ENCODE results near the gene SPACA7.

Gene SPACA7

DNA sequence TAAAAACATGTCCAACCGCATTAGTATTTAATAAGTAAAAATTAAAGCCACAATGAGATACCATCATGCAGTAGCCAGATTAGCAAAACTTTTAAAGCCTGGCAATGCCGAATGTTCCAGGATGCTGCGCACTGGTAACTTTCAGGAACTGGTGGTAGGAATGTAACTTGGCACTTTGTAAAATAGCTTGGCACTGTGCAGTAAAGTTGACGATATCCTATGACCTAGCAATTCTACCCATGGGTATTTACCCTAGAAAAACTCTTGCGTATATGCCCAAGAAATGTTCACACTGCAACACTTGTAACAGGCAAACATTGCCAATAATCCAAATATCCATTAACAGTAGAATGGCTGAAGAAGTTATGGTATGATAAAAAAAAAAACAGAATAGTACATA is 97.7 kb downstream of the SPACA7 start:
- H3K4me3 ChIP-seq (IDR thresholded peaks at IDR 0.05; ENCODE audit: insufficient read depth, low read depth, low read length), result no peak overlapping the region
- no peak overlapping the region for H3K9ac ChIP-seq
- H4K20me1 ChIP-seq (ENCODE audit: insufficient read depth), result no peaks in the 10 kb centered on the region
- no peaks in the 10 kb centered on the region for H3K79me2 ChIP-seq (ENCODE audit: insufficient read depth, low read depth)
- H3K4me1 ChIP-seq (ENCODE audit: low read depth, poor library complexity, severe bottlenecking), result no peaks in the 10 kb centered on the region
- no peak overlapping the region for H3K27ac ChIP-seq
- H3K27me3 ChIP-seq (ENCODE audit: insufficient read depth, low read depth), result no peaks in the 10 kb centered on the region
- H3K36me3 ChIP-seq (ENCODE audit: insufficient read depth), result no peaks in the 10 kb centered on the region
- H3K4me2 ChIP-seq, result no peak overlapping the region
- H2AFZ ChIP-seq (ENCODE audit: low read depth), result no peak overlapping the region
- no peak for TF ChIP-seq CTCF (conservative IDR thresholded peaks at IDR 0.05; ENCODE audit: low read depth, low read length)

DNA sequence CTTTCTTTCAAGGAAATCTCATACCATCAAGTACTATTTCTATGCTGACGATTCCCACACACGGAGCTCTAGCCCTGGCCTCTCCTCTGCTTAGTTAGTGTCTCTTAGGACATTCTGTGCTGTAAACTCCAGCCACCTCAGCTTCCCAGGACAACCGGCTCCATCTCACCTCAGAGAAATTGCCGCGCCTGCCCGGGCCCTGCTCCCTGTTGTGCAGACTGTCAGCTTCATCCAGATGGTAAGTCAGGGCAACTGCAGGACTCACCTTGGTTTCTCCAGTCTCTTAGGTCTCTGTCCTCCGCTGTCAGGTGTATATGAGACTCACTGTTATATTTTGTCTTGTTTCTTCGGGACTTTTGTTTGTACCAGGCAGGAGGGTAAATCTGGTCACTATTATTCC is 98.7 kb downstream of the SPACA7 start:
- no peaks in the 10 kb centered on the region for H3K36me3 ChIP-seq (ENCODE audit: insufficient read depth)
- H3K9ac ChIP-seq, result no peak overlapping the region
- no peaks in the 10 kb centered on the region for H3K27me3 ChIP-seq (ENCODE audit: insufficient read depth, low read depth)
- H4K20me1 ChIP-seq (ENCODE audit: insufficient read depth), result no peaks in the 10 kb centered on the region
- H2AFZ ChIP-seq (ENCODE audit: low read depth), result no peak overlapping the region
- H3K27ac ChIP-seq, result no peak overlapping the region
- TF ChIP-seq CTCF (conservative IDR thresholded peaks at IDR 0.05; ENCODE audit: low read depth, low read length), result no peak
- H3K79me2 ChIP-seq (ENCODE audit: insufficient read depth, low read depth), result no peaks in the 10 kb centered on the region
- H3K4me3 ChIP-seq (IDR thresholded peaks at IDR 0.05; ENCODE audit: insufficient read depth, low read depth, low read length), result no peak overlapping the region
- H3K4me1 ChIP-seq (ENCODE audit: low read depth, poor library complexity, severe bottlenecking), result no peaks in the 10 kb centered on the region
- no peak overlapping the region for H3K4me2 ChIP-seq

- Histone ChIP-seq H3K79me2 (ENCODE audit: insufficient read depth, low read depth) (no peaks in the 10 kb centered on the region), H3K4me1 (ENCODE audit: low read depth, poor library complexity, severe bottlenecking) (no peaks in the 10 kb centered on the region), H3K36me3 (ENCODE audit: insufficient read depth) (no peaks in the 10 kb centered on the region), H3K4me2 (no peak overlapping the region), H3K27ac (no peak overlapping the region), H4K20me1 (ENCODE audit: insufficient read depth) (no peaks in the 10 kb centered on the region), H3K4me3 (IDR thresholded peaks at IDR 0.05; ENCODE audit: insufficient read depth, low read depth, low read length) (no peak overlapping the region), H3K27me3 (ENCODE audit: insufficient read depth, low read depth) (no peaks in the 10 kb centered on the region), H2AFZ (ENCODE audit: low read depth) (no peak overlapping the region), H3K9ac (no peak overlapping the region)
- no peak for TF ChIP-seq CTCF (conservative IDR thresholded peaks at IDR 0.05; ENCODE audit: low read depth, low read length)
These were observed 99.7 kb downstream of the SPACA7 start for GRCh38 chr13:112475889-112476288.

DNA sequence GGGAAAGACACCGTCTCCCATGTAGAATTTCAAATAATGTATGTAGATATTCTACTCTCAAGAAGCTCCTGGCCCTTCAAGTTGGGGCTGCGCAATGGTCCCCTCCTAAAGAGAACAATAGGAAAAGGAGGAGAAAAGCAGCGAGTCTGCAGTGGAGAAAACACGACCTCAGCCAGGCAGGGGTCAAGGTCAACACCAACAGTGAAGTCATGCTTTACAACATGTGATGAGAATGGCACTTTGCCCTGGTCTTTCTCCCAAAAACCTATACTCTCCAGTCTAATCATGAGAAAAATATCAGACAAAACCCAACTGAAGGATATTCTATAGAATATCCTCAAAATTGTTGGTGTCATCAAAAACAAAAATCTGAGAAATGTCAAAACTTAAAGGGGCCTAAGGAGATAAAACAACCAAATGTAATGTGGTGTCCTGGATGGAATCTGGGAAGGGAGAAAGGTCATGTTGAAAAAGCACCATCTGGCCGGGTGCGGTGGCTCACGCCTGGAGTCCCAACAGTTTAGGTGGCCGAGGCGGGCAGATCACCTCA is 101.0 kb downstream of the SPACA7 start:
- no peak overlapping the region for H3K9ac ChIP-seq
- H3K79me2 ChIP-seq (ENCODE audit: insufficient read depth, low read depth), result no peaks in the 10 kb centered on the region
- no peak overlapping the region for H3K4me3 ChIP-seq (IDR thresholded peaks at IDR 0.05; ENCODE audit: insufficient read depth, low read depth, low read length)
- H4K20me1 ChIP-seq (ENCODE audit: insufficient read depth), result no peaks in the 10 kb centered on the region
- no peak overlapping the region for H2AFZ ChIP-seq (ENCODE audit: low read depth)
- H3K27ac ChIP-seq, result no peak overlapping the region
- no peaks in the 10 kb centered on the region for H3K27me3 ChIP-seq (ENCODE audit: insufficient read depth, low read depth)
- H3K4me1 ChIP-seq (ENCODE audit: low read depth, poor library complexity, severe bottlenecking), result no peaks in the 10 kb centered on the region
- H3K36me3 ChIP-seq (ENCODE audit: insufficient read depth), result no peaks in the 10 kb centered on the region
- TF ChIP-seq CTCF (conservative IDR thresholded peaks at IDR 0.05; ENCODE audit: low read depth, low read length), result no peak
- H3K4me2 ChIP-seq, result no peak overlapping the region

Measured in KMS-11 (cell line).